GM12878 (cell line): Measurements from ENCODE around the gene CFC1B.
"Not testable (repeated sequence)": the region's sequence is repeated elsewhere in the genome, so short reads cannot be mapped to it uniquely, and the experiment has no call there.

ENCODE experiments used
- BRCA1 ChIP-seq: IDR thresholded peaks from 2 replicates; pipeline ENCODE4 v1.6.1; 2011; ENCODE audit warnings: low read depth, low read length, improper control_type of control experiment
- CBFB ChIP-seq: IDR thresholded peaks from 2 replicates; pipeline ENCODE4 v1.6.1; 2016; ENCODE audit warnings: antibody characterized with exemption, low read depth
- CBX3 ChIP-seq: fragments of 200-600 bp; sonication (generic); IDR thresholded peaks from 2 replicates; pipeline ENCODE4 v1.6.1; 2016; ENCODE audit warnings: low read depth, borderline replicate concordance
- CTCF ChIP-seq, 3 experiments: IDR thresholded peaks in 2 of 3; conservative IDR thresholded peaks in 1 of 3; 2 replicates each; pipeline ENCODE4 v1.5.1; 2011; ENCODE audit warnings: low read depth in 3 of 3, low read length in 3 of 3, mild to moderate bottlenecking in 3 of 3, control low read depth in 2 of 3, moderate library complexity in 2 of 3, inconsistent platforms in 1 of 3, mixed read lengths in 1 of 3; ENCODE audit not compliant: control insufficient read depth in 2 of 3, insufficient read depth in 1 of 3; ENCODE audit errors: extremely low read depth in 1 of 3
- CUX1 ChIP-seq: IDR thresholded peaks from 2 replicates; pipeline ENCODE4 v1.6.1; 2012; ENCODE audit warnings: improper control_type of control experiment, low read depth, low read length; ENCODE audit not compliant: insufficient replicate concordance
- MYC ChIP-seq: IDR thresholded peaks from 2 replicates; pipeline ENCODE4 v1.6.1; 2011; ENCODE audit warnings: mild to moderate bottlenecking, low read length, moderate library complexity, inconsistent platforms; ENCODE audit not compliant: insufficient read depth, insufficient replicate concordance, insufficient read length, severe bottlenecking
- NBN ChIP-seq: fragments of 450-650 bp; IDR thresholded peaks from 2 replicates; pipeline ENCODE4 v1.6.1; 2016
- POLR2A ChIP-seq: IDR thresholded peaks from 2 replicates; pipeline ENCODE4 v1.6.1; 2011; ENCODE audit warnings: low read depth, mild to moderate bottlenecking, low read length
- POLR2AphosphoS5 ChIP-seq: IDR thresholded peaks from 2 replicates; pipeline ENCODE4 v1.6.1; 2011; ENCODE audit warnings: mild to moderate bottlenecking, low read length, inconsistent platforms
- RAD21 ChIP-seq: IDR thresholded peaks from 2 replicates; pipeline ENCODE4 v1.6.1; 2011; ENCODE audit warnings: mild to moderate bottlenecking, low read depth, low read length, moderate library complexity; ENCODE audit not compliant: insufficient read depth
- REST ChIP-seq: IDR thresholded peaks from 2 replicates; pipeline ENCODE4 v1.6.1; 2012; ENCODE audit warnings: mild to moderate bottlenecking, low read depth, low read length
- ZSCAN29 ChIP-seq: fragments of 450-650 bp; IDR thresholded peaks from 2 replicates; pipeline ENCODE4 v1.6.1; 2017; ENCODE audit warnings: mild to moderate bottlenecking, moderate library complexity

GRCh38 chr2:130576209-130576784 lies 55.3 kb downstream of the CFC1B start:
- TF ChIP-seq CBFB; POLR2AphosphoS5; CTCF (IDR thresholded peaks at IDR 0.05 in 2 of 3, conservative IDR thresholded peaks at IDR 0.05 in 1 of 3; ENCODE audit: control insufficient read depth in 2 of 3, extremely low read depth in 1 of 3, insufficient read depth in 1 of 3, low read depth in 3 of 3, low read length in 3 of 3); POLR2A; BRCA1; RAD21; NBN; REST; CUX1; MYC; CBX3; ZSCAN29: not testable (repeated sequence)
